Uterus (tissue), 4 donors: ENCODE measurements around the gene TIGIT. TPM values are rescaled to one million over a fixed set of nuclear protein-coding genes. Genes with fewer than 3 reads are reported as not detected.

ENCODE experiments used
- DNase-seq, 2 donors: peaks; one replicate each; pipeline ENCODE4 v3.0.0-alpha.2; 2019 to 2020
- H3K27ac ChIP-seq, 2 donors: fragments of 200-600 bp; sonication (generic); 1 replicate in 1 of 2; 2 replicates in 1 of 2; pipeline ENCODE4 v1.5.1; 2016 to 2018
- H3K27me3 ChIP-seq, 2 donors: fragments of 200-600 bp; sonication (generic); one replicate each; pipeline ENCODE4 v1.5.1; 2018 to 2019; ENCODE audit warnings: control low read depth in 1 of 2
- H3K36me3 ChIP-seq, 2 donors: fragments of 200-600 bp; sonication (generic); one replicate each; pipeline ENCODE4 v1.5.1; 2019; ENCODE audit warnings: control low read depth in 1 of 2
- H3K4me1 ChIP-seq, 2 donors: fragments of 200-600 bp; sonication (generic); one replicate each; pipeline ENCODE4 v1.5.1; 2018 to 2019; ENCODE audit warnings: control low read depth in 1 of 2
- H3K4me3 ChIP-seq, 2 donors: fragments of 200-600 bp; sonication (generic); 1 replicate in 1 of 2; 2 replicates in 1 of 2; pipeline ENCODE4 v1.5.1; 2018 to 2019; ENCODE audit warnings: mild to moderate bottlenecking in 1 of 2
- H3K9me3 ChIP-seq, 2 donors: fragments of 200-600 bp; sonication (generic); one replicate each; pipeline ENCODE4 v1.5.1; 2019; ENCODE audit warnings: control low read depth in 1 of 2
- POLR2A ChIP-seq, 2 donors: fragments of 450-650 bp; IDR thresholded peaks; one replicate each; pipeline ENCODE4 v1.6.1; 2016; ENCODE audit warnings: antibody characterized with exemption in 2 of 2, mild to moderate bottlenecking in 1 of 2, moderate library complexity in 1 of 2
- intact Hi-C: fragments of 100-400 bp; cut with DNase I; formaldehyde crosslinking; loops from one replicate; pipeline ENCODE4 v1.15.1; 2023; ENCODE audit warnings: low total_unique reads
- total RNA-seq, 4 donors: library from RNA; depleted of rRNA in 3 of 4; stranded (reverse); fragments of >200 nt in 3 of 4; gene quantifications; one replicate each; pipeline versions ENCODE4 v1.1.0 to v1.2.4, GENCODE V29; 2014 to 2023
- TF ChIP-seq, protein P1 (sequence below), 4 experiments: fragments of 200-600 bp in 2 of 4; fragments of 450-650 bp in 2 of 4; sonication (generic) in 2 of 4; IDR thresholded peaks; one replicate each; pipeline ENCODE4 v1.5.1; 2016 to 2019; ENCODE audit warnings: antibody characterized with exemption in 4 of 4, mild to moderate bottlenecking in 2 of 4, moderate library complexity in 1 of 4
- donor health status: DM: yes; HTN: yes; CAD: no.

TIGIT gene
- total RNA-seq, 4 donors from 2014 or later: 0.12 to 0.28 TPM; not detected in 2

DNA sequence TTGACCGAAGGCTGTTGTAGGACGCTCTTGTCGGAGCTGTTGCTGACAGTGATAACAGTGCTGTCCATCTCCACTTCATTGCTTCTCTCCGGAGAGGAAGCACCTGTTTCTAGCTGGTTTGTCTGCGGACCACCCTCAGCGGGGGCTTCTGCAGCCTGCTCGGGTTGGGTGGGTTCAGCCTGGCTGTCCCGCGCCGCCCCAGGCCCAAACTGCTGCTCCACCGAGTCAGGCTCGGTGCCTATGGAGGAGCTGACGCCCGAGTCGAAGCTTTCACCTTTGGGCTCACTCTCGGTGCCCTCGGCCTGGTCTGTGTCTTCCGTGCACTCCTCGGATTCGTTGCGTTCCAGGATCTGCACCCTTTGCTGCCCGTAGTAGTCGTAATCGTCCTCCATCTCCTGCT, 56.9 kb downstream of the TIGIT start:
- H3K4me3 ChIP-seq: no peak overlapping the region
- intact Hi-C loops: no loop called here
- TF ChIP-seq, protein P1, sequence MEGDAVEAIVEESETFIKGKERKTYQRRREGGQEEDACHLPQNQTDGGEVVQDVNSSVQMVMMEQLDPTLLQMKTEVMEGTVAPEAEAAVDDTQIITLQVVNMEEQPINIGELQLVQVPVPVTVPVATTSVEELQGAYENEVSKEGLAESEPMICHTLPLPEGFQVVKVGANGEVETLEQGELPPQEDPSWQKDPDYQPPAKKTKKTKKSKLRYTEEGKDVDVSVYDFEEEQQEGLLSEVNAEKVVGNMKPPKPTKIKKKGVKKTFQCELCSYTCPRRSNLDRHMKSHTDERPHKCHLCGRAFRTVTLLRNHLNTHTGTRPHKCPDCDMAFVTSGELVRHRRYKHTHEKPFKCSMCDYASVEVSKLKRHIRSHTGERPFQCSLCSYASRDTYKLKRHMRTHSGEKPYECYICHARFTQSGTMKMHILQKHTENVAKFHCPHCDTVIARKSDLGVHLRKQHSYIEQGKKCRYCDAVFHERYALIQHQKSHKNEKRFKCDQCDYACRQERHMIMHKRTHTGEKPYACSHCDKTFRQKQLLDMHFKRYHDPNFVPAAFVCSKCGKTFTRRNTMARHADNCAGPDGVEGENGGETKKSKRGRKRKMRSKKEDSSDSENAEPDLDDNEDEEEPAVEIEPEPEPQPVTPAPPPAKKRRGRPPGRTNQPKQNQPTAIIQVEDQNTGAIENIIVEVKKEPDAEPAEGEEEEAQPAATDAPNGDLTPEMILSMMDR (IDR thresholded peaks at IDR 0.05): no peak
- no peak for TF ChIP-seq POLR2A (IDR thresholded peaks at IDR 0.05)
- H3K27me3 ChIP-seq: no peaks in the 10 kb centered on the region
- H3K36me3 ChIP-seq: no peaks in the 10 kb centered on the region
- H3K27ac ChIP-seq: no peak overlapping the region
- no peaks in the 10 kb centered on the region for H3K4me1 ChIP-seq
- no peak for DNase-seq
- H3K9me3 ChIP-seq: no peaks in the 10 kb centered on the region

DNA sequence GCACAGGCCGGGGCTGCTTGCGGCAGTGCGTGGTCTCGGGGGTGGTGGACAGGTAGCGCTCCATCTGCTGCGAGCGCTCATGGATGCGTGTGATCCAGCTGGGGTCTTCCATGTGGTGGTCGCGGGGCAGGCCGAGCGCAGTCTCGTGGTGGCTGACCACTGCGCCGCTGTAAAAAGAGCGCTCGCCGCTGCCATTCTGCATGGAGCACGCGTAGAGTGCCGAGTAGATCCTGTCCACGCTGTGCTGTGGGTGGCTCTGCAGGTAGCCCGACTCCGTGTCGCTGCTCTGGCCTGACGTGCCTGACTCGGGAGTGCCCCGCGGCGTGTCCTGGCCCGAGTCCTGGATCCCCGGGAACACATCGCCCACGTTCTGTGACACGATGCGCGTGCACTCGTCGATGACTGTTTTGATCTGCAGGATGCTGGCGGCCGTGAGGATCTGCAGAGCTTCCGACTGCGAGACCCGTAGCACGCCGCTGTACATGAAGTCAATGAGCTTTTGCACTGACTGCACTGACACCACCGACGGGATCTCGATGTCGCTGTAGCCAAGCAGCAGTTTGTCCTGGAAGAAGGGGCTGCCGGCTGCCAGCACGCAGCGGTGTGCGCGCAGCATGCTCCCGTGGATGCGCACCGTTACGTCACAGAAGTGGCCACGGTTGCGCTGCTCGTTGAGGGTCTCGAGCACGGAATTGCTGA, 57.4 kb downstream of the TIGIT start:
- intact Hi-C loops: no loop called here
- no peak for DNase-seq
- Histone ChIP-seq H3K9me3 (no peaks in the 10 kb centered on the region), H3K27ac (no peak overlapping the region), H3K4me1 (no peaks in the 10 kb centered on the region), H3K36me3 (no peaks in the 10 kb centered on the region), H3K4me3 (no peak overlapping the region), H3K27me3 (no peaks in the 10 kb centered on the region)
- no peak for TF ChIP-seq POLR2A (IDR thresholded peaks at IDR 0.05)
- TF ChIP-seq, protein P1 (IDR thresholded peaks at IDR 0.05): no peak

DNA sequence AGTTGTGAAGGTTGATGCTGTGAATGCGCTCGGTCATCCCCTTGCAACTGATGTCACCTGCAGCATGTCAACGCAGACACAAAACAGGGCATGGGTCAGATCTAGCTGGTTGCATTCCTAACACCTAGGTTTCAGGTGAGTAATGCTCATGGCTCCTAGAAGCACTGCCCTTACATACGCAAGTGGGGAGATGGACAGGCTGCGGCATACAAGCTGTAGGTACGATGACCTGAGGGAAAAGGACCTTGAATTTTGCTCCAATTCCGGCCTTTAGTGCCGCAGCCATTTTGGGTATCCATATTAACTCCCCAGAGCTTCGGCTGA, 58.0 kb downstream of the TIGIT start:
- Histone ChIP-seq H3K27ac (no peak overlapping the region), H3K4me3 (no peak overlapping the region), H3K4me1 (no peaks in the 10 kb centered on the region), H3K9me3 (no peaks in the 10 kb centered on the region), H3K36me3 (no peaks in the 10 kb centered on the region), H3K27me3 (no peaks in the 10 kb centered on the region)
- no peak for TF ChIP-seq POLR2A (IDR thresholded peaks at IDR 0.05)
- TF ChIP-seq, protein P1 (IDR thresholded peaks at IDR 0.05): no peak
- intact Hi-C loops: no loop called here
- DNase-seq: no peak

DNA sequence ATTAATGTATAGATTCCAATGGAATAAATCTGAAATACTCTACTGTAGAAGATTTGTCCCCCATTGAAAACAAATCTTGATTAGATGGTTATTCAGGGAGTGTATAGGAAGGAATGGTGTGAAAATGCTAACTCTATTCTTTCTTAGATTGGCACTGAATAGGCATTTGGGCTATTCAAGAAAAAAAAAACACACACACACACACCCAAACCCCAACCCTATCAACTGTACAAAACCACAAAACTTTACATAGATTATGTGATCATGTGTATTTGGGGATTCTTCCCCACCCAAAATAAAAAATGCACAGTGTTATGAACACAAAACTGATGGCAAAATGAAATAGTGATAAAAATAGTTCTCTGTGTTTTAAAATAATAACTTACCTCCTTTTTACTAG, 61.8 kb downstream of the TIGIT start:
- H3K27ac ChIP-seq: no peak overlapping the region
- TF ChIP-seq, protein P1 (IDR thresholded peaks at IDR 0.05): no peak
- no peak for TF ChIP-seq POLR2A (IDR thresholded peaks at IDR 0.05)

DNA sequence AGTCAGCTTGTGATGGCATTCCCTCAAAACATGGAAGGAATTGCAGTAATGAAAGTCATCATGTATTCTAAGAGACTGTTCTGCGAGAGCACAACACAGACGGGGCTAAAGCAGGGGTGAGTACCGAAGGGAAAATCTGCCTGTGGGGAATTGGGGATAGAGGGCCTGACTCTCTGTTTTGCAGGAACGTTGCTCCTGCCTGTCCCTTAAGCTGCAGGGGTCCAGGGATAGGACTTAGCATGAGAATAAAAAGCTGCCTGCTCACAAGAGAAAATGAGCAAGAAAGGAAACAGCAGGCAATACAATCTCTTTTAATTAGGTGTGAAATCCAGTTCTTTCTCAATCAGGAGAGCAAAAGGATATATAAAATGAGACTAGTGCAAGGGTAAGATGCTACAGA, 62.2 kb downstream of the TIGIT start:
- intact Hi-C loops: no loop called here
- Histone ChIP-seq H3K27ac (no peak overlapping the region), H3K4me1 (no peaks in the 10 kb centered on the region), H3K36me3 (no peaks in the 10 kb centered on the region), H3K27me3 (no peaks in the 10 kb centered on the region), H3K4me3 (no peak overlapping the region), H3K9me3 (no peaks in the 10 kb centered on the region)
- TF ChIP-seq, protein P1 (IDR thresholded peaks at IDR 0.05): no peak
- TF ChIP-seq POLR2A (IDR thresholded peaks at IDR 0.05): no peak
- no peak for DNase-seq

More for the DNA sequence above, 61.8 kb downstream of the TIGIT start:
- no peak for DNase-seq
- Histone ChIP-seq H3K4me1 (no peaks in the 10 kb centered on the region), H3K4me3 (no peak overlapping the region), H3K27me3 (no peaks in the 10 kb centered on the region), H3K36me3 (no peaks in the 10 kb centered on the region), H3K9me3 (no peaks in the 10 kb centered on the region)
- intact Hi-C loops: no loop called here
